HEK293T (cell line): ENCODE results near the gene KCNMA1.

Experiments used
- CTCF ChIA-PET: fragments of 350-600 bp; formaldehyde crosslinking; extraction: SDS; loops from one replicate; lab custom pipeline; 2021; ENCODE audit warnings: antibody characterized with exemption, inconsistent platforms; lab: Yijun Ruan, JAX
- POLR2A ChIA-PET: fragments of 350-600 bp; formaldehyde crosslinking; extraction: SDS; loops from one replicate; lab custom pipeline; 2020; ENCODE audit warnings: antibody characterized with exemption, inconsistent platforms; lab: Yijun Ruan, JAX
- DNase-seq: peaks from one replicate; pipeline ENCODE4 v3.0.0; 2012; ENCODE audit warnings: mixed read lengths; ENCODE audit errors: extremely low spot score
- ARNT ChIP-seq: fragments of 450-650 bp; IDR thresholded peaks from 2 replicates; pipeline ENCODE4 v1.6.1; 2017; ENCODE audit warnings: mild to moderate bottlenecking
- BHLHE40 ChIP-seq: fragments of 450-650 bp; IDR thresholded peaks from 2 replicates; pipeline ENCODE4 v1.6.1; 2016; ENCODE audit warnings: mild to moderate bottlenecking, moderate library complexity, borderline replicate concordance
- CTBP1 ChIP-seq: fragments of 450-650 bp; IDR thresholded peaks from 2 replicates; pipeline ENCODE4 v1.6.1; 2016; ENCODE audit warnings: borderline replicate concordance
- ELF4 ChIP-seq: fragments of 450-650 bp; IDR thresholded peaks from 2 replicates; pipeline ENCODE4 v1.6.1; 2017; ENCODE audit warnings: antibody characterized with exemption
- FOXA1 ChIP-seq: fragments of 450-650 bp; IDR thresholded peaks from 2 replicates; pipeline ENCODE4 v1.6.1; 2016; ENCODE audit warnings: mild to moderate bottlenecking
- FOXK2 ChIP-seq: fragments of 450-650 bp; IDR thresholded peaks from 2 replicates; pipeline ENCODE4 v1.6.1; 2016; ENCODE audit warnings: mild to moderate bottlenecking
- FOXM1 ChIP-seq: fragments of 450-650 bp; IDR thresholded peaks from 2 replicates; pipeline ENCODE4 v1.6.1; 2017; ENCODE audit warnings: mild to moderate bottlenecking, borderline replicate concordance
- HDGF ChIP-seq: fragments of 450-650 bp; IDR thresholded peaks from 2 replicates; pipeline ENCODE4 v1.6.1; 2017; ENCODE audit warnings: antibody characterized with exemption, borderline replicate concordance
- L3MBTL2 ChIP-seq: fragments of 450-650 bp; conservative IDR thresholded peaks from 2 replicates; pipeline ENCODE4 v1.6.1; 2016; ENCODE audit warnings: mild to moderate bottlenecking
- LEF1 ChIP-seq: fragments of 450-650 bp; IDR thresholded peaks from 2 replicates; pipeline ENCODE4 v1.6.1; 2017; ENCODE audit warnings: mild to moderate bottlenecking, borderline replicate concordance
- NFRKB ChIP-seq: fragments of 450-650 bp; IDR thresholded peaks from 2 replicates; pipeline ENCODE4 v1.6.1; 2016; ENCODE audit warnings: mild to moderate bottlenecking, moderate library complexity
- PKNOX1 ChIP-seq: fragments of 450-650 bp; IDR thresholded peaks from 2 replicates; pipeline ENCODE4 v1.6.1; 2016
- SP1 ChIP-seq: fragments of 450-650 bp; IDR thresholded peaks from 2 replicates; pipeline ENCODE4 v1.6.1; 2017
- SUZ12 ChIP-seq: fragments of 450-650 bp; IDR thresholded peaks from 2 replicates; pipeline ENCODE4 v1.6.1; 2016; ENCODE audit warnings: mild to moderate bottlenecking
- TARDBP ChIP-seq: fragments of 450-650 bp; IDR thresholded peaks from 2 replicates; pipeline ENCODE4 v1.6.1; 2016
- ZNF384 ChIP-seq: fragments of 450-650 bp; IDR thresholded peaks from 2 replicates; pipeline ENCODE4 v1.6.1; 2016

Gene KCNMA1

GRCh38 chr10:77467422-77467963, 170.1 kb downstream of the KCNMA1 start:
- TF ChIP-seq SP1, result no peak
- TF ChIP-seq FOXK2, result no peak
- no peak for TF ChIP-seq ZNF384
- no peak for DNase-seq
- POLR2A ChIA-PET, result no interaction called here
- CTCF ChIA-PET, result interaction anchor here (0.6 kb wide), 1 partner anchor 24 kb away, joined by 5 read pairs; no protein-coding TSS in a partner anchor

GRCh38 chr10:77463967-77464745, 173.5 kb downstream of the KCNMA1 start:
- TF ChIP-seq CTBP1 (no peak), ZNF384 (no peak), ELF4 (no peak), FOXK2 (no peak), ARNT (no peak), HDGF (no peak), BHLHE40 (no peak), PKNOX1 (no peak), SP1 (no peak), LEF1 (no peak), NFRKB (no peak), TARDBP (no peak), FOXM1 (no peak), L3MBTL2 (no peak), SUZ12 (no peak)
- no peak for DNase-seq
- CTCF ChIA-PET, result no interaction called here
- POLR2A ChIA-PET, result no interaction called here

GRCh38 chr10:77463499-77463898, 174.1 kb downstream of the KCNMA1 start:
- POLR2A ChIA-PET, result no interaction called here
- CTCF ChIA-PET, result no interaction called here
- no peak for DNase-seq
- TF ChIP-seq NFRKB, result no peak
- TF ChIP-seq FOXA1, result no peak
- no peak for TF ChIP-seq TARDBP
- no peak for TF ChIP-seq ZNF384
- TF ChIP-seq ARNT, result no peak
- no peak for TF ChIP-seq PKNOX1
- no peak for TF ChIP-seq FOXK2
- TF ChIP-seq HDGF, result no peak
- no peak for TF ChIP-seq CTBP1
- TF ChIP-seq BHLHE40, result no peak
- no peak for TF ChIP-seq SUZ12
- TF ChIP-seq SP1, result no peak
- no peak for TF ChIP-seq ELF4

GRCh38 chr10:77461636-77462296, 175.8 kb downstream of the KCNMA1 start:
- no peak for DNase-seq
- ChIA-PET POLR2A (no interaction called here), CTCF (no interaction called here)
- no peak for TF ChIP-seq BHLHE40
- no peak for TF ChIP-seq CTBP1
- TF ChIP-seq TARDBP, result no peak
- TF ChIP-seq FOXM1, result no peak

- POLR2A ChIA-PET, result no interaction called here
- CTCF ChIA-PET, result no interaction called here
- no peak for DNase-seq
- no peak for TF ChIP-seq NFRKB
- TF ChIP-seq HDGF, result no peak
- no peak for TF ChIP-seq FOXA1
- no peak for TF ChIP-seq PKNOX1
- TF ChIP-seq FOXM1, result no peak
- TF ChIP-seq BHLHE40, result no peak
- TF ChIP-seq SUZ12, result no peak
- TF ChIP-seq LEF1, result no peak
- no peak for TF ChIP-seq TARDBP
- no peak for TF ChIP-seq ARNT
- no peak for TF ChIP-seq ELF4
- no peak for TF ChIP-seq SP1
- no peak for TF ChIP-seq ZNF384
- TF ChIP-seq CTBP1, result no peak
- TF ChIP-seq FOXK2, result no peak
- no peak for TF ChIP-seq L3MBTL2
Observed at GRCh38 chr10:77459905-77460304, 177.7 kb downstream of the KCNMA1 start.
